GM08714 (cell line): Measurements from ENCODE around the gene SLC37A1.
"Not testable (repeated sequence)": the region's sequence is repeated elsewhere in the genome, so short reads cannot be mapped to it uniquely, and the experiment has no call there.

ENCODE experiments used
- H3K4me3 ChIP-seq: fragments of 200-500 bp; sonication (Bioruptor generic); 2 replicates; pipeline ENCODE4 v1.5.1; 2014; ENCODE audit warnings: mild to moderate bottlenecking, low read length, inconsistent platforms
- ZNF274 ChIP-seq: IDR thresholded peaks from 2 replicates; pipeline ENCODE4 v1.6.1; 2012; ENCODE audit warnings: mild to moderate bottlenecking, low read depth, low read length

SLC37A1 gene

GRCh38 chr21:42621819-42622177, 108.1 kb downstream of the SLC37A1 start:
- TF ChIP-seq ZNF274 = no peak

DNA sequence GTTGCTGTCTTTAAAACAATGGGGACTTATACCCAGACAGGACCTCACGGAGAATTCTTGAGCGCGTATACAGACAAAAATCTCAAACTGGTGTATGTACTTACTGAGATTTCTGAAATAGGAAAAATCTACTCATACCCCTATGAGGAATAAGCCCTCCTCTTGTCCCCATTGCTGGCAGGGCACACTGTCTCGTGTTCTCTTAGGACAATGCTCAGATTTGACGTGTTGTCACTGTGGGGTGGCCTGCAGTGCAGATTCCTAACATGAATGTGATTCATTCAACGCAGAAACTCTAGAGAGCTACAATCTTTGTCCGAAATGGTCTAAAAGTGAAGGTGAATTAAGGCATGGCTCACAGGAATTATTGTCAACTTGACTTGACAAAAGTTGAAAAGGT, 108.6 kb downstream of the SLC37A1 start:
- no peak for TF ChIP-seq ZNF274
- H3K4me3 ChIP-seq = no peak overlapping the region

More at GRCh38 chr21:42621819-42622177, 108.1 kb downstream of the SLC37A1 start:
- H3K4me3 ChIP-seq = no peak overlapping the region

DNA sequence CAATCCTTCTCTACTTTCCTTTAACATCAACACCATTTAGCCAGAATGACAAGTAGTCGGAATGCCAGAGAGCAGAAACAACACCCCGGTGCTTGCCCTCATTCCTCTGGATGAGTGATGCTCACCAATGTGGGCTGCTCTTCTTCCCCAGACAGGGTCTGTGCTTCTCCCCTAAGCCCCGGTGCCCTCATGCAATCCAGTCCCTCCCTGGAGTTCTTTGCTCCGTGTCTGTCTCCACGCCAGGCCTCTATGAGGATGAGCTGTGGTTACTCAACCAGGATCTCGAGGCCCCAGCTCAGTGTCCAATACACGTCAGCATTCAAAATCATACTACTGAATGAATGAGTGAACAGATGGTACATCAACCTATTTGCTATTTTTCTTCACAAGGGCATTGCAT, 110.0 kb downstream of the SLC37A1 start:
- no peak for TF ChIP-seq ZNF274
- H3K4me3 ChIP-seq = no peak overlapping the region

DNA sequence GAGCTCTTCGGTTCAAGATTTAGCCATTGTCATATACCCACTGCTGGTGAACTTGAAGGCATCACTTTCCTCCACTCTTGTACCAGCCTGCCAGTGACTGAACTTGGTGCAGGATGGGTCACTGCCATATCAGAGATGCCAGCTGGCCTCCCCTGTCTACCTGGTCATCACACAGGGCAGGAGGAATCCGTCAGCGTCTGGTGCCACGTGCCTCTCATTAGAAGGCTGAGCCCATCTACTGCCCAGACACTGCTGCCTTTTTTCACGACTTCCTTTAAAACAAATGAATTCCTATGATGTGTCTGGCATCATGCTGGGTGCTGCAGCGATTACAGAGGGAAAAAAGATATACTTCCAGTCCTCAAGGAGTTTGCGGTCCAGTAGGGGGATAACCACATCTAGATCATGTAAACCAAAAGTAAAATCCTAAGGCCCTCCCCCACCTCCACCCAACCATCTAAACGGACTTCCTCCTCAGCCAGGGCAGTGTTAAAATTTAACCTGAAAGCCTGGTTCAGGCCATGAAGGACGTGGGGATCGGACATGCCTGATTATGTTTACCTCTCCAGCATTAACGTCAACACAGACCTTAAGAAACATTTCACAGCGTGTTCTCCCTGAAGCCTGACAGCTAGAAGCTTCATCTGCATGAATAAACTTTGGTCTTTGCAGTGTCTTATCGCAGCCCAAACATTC, 110.6 kb downstream of the SLC37A1 start:
- no peak overlapping the region for H3K4me3 ChIP-seq
- no peak for TF ChIP-seq ZNF274

DNA sequence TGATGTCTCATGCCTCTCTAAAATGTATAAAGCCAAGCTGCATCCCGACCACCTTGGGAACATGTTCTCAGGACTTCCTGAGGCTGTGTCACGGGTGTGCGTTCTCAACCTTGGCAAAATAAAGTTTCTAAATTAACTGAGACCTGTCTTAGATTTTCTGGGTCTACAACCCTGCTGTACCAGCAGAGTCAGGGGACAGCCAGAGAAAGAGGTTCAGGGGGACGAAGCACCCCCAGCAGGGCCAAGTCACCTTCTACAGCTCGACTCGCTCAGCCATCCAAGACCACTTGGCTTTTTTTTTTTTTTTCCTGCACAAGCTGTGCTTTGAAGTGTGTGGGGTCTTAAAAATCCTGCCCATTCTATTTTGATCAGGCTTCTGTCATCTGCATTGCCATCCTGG, 111.3 kb downstream of the SLC37A1 start:
- no peak for TF ChIP-seq ZNF274
- H3K4me3 ChIP-seq = no peak overlapping the region

- no peak for TF ChIP-seq ZNF274
These were observed 112.5 kb downstream of the SLC37A1 start for GRCh38 chr21:42626171-42626570.

GRCh38 chr21:42627527-42628289, 114.1 kb downstream of the SLC37A1 start:
- H3K4me3 ChIP-seq = no peak overlapping the region

More at GRCh38 chr21:42626171-42626570, 112.5 kb downstream of the SLC37A1 start:
- H3K4me3 ChIP-seq = no peak overlapping the region

DNA sequence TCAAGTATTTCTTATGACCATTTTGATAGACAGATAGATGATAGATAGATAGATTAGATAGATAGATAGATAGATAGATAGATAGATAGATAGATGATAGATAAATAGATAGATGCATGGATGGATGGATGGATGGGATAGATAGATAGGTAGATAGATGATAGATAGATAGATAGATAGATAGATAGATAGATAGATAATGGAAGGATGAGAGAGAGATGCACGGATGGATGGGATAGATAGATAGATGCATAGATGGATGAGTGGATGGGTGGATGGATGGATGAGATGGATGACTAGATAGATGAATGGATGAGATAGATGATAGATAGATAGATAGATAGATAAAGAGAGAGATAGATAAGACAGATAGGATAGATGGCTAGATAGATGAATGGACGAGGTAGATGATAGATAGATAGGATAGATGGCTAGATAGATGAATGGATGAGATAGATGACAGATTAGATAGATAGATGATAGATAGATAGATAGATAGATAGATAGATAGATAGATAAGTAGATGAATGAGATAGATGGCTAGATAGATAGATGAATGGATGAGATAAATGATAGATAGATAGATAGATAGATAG, 114.9 kb downstream of the SLC37A1 start:
- H3K4me3 ChIP-seq = not testable (repeated sequence)

More at GRCh38 chr21:42627527-42628289, 114.1 kb downstream of the SLC37A1 start:
- TF ChIP-seq ZNF274 = no peak

- no peak for TF ChIP-seq ZNF274
- H3K4me3 ChIP-seq = no peak overlapping the region
These were observed 116.4 kb downstream of the SLC37A1 start for GRCh38 chr21:42629933-42630589.

DNA sequence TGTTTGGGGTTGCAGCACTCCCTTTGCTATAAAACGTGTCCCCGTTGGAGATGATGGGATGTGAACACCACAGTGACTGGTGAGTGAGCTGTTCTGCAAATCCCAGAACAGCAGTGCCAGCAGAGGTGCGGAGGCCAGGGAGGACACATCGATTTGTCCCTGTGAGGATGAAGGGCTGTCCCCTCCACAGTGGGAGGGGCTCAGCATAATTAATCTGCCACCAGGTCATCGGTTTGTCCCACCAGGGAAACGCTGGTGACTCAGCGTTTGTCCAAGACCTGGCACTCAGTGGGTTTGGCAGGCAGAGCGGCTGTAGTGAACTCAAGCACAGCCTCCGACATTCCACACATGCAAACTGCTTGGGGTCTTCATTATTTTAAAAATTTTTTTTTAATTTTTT, 117.0 kb downstream of the SLC37A1 start:
- TF ChIP-seq ZNF274 = no peak
- no peak overlapping the region for H3K4me3 ChIP-seq
